ENCODE results near the gene ARFRP1. TPM values are rescaled to one million over a fixed set of nuclear protein-coding genes. Genes with fewer than 3 reads are reported as not detected.

The ARFRP1 gene
- total and polyA plus RNA-seq, 2 of the 13 experiments (the other 11 are each of a cell fraction or from before 2014, with no cell fraction given): 32.0 to 51.1 TPM

GRCh38 chr20:63747622-63748069 lies 39.9 kb upstream of the ARFRP1 start (continued):
- TF ChIP-seq MAZ (IDR thresholded peaks at IDR 0.05; ENCODE audit: borderline replicate concordance, low read depth, low read length) (no peak), MAZ (CRISPR knock-in tag; IDR thresholded peaks at IDR 0.05; ENCODE audit: low read depth) (peak; percentile 18; the same call in 1 of the 2 replicates), GZF1 (CRISPR knock-in tag; IDR thresholded peaks at IDR 0.05) (no peak), ZNF225 (CRISPR knock-in tag; IDR thresholded peaks at IDR 0.05) (no peak), ZEB1 (IDR thresholded peaks at IDR 0.05; ENCODE audit: insufficient replicate concordance, low read depth) (no peak), HNF1B (CRISPR knock-in tag; IDR thresholded peaks at IDR 0.05) (peak; percentile 39; the same call in 1 of the 2 replicates), POGK (CRISPR knock-in tag; conservative IDR thresholded peaks at IDR 0.05) (no peak), ZNF576 (CRISPR knock-in tag; IDR thresholded peaks at IDR 0.05) (no peak), ZNF720 (CRISPR knock-in tag; IDR thresholded peaks at IDR 0.05) (no peak), ZFP82 (CRISPR knock-in tag; IDR thresholded peaks at IDR 0.05; ENCODE audit: borderline replicate concordance) (no peak), TFE3 (CRISPR knock-in tag; IDR thresholded peaks at IDR 0.05) (no peak)
- TF ChIP-seq, protein P1, sequence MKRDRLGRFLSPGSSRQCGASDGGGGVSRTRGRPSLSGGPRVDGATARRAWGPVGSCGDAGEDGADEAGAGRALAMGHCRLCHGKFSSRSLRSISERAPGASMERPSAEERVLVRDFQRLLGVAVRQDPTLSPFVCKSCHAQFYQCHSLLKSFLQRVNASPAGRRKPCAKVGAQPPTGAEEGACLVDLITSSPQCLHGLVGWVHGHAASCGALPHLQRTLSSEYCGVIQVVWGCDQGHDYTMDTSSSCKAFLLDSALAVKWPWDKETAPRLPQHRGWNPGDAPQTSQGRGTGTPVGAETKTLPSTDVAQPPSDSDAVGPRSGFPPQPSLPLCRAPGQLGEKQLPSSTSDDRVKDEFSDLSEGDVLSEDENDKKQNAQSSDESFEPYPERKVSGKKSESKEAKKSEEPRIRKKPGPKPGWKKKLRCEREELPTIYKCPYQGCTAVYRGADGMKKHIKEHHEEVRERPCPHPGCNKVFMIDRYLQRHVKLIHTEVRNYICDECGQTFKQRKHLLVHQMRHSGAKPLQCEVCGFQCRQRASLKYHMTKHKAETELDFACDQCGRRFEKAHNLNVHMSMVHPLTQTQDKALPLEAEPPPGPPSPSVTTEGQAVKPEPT (CRISPR knock-in tag; IDR thresholded peaks at IDR 0.05; ENCODE audit: low read depth): no peak
- TF ChIP-seq, protein P2, sequence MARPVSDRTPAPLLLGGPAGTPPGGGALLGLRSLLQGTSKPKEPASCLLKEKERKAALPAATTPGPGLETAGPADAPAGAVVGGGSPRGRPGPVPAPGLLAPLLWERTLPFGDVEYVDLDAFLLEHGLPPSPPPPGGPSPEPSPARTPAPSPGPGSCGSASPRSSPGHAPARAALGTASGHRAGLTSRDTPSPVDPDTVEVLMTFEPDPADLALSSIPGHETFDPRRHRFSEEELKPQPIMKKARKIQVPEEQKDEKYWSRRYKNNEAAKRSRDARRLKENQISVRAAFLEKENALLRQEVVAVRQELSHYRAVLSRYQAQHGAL (CRISPR knock-in tag; IDR thresholded peaks at IDR 0.05; ENCODE audit: not compliant biosample characterization): no peak
- TF ChIP-seq, protein P3, sequence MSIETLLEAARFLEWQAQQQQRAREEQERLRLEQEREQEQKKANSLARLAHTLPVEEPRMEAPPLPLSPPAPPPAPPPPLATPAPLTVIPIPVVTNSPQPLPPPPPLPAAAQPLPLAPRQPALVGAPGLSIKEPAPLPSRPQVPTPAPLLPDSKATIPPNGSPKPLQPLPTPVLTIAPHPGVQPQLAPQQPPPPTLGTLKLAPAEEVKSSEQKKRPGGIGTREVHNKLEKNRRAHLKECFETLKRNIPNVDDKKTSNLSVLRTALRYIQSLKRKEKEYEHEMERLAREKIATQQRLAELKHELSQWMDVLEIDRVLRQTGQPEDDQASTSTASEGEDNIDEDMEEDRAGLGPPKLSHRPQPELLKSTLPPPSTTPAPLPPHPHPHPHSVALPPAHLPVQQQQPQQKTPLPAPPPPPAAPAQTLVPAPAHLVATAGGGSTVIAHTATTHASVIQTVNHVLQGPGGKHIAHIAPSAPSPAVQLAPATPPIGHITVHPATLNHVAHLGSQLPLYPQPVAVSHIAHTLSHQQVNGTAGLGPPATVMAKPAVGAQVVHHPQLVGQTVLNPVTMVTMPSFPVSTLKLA (IDR thresholded peaks at IDR 0.05): no peak
- TF ChIP-seq, protein P4, sequence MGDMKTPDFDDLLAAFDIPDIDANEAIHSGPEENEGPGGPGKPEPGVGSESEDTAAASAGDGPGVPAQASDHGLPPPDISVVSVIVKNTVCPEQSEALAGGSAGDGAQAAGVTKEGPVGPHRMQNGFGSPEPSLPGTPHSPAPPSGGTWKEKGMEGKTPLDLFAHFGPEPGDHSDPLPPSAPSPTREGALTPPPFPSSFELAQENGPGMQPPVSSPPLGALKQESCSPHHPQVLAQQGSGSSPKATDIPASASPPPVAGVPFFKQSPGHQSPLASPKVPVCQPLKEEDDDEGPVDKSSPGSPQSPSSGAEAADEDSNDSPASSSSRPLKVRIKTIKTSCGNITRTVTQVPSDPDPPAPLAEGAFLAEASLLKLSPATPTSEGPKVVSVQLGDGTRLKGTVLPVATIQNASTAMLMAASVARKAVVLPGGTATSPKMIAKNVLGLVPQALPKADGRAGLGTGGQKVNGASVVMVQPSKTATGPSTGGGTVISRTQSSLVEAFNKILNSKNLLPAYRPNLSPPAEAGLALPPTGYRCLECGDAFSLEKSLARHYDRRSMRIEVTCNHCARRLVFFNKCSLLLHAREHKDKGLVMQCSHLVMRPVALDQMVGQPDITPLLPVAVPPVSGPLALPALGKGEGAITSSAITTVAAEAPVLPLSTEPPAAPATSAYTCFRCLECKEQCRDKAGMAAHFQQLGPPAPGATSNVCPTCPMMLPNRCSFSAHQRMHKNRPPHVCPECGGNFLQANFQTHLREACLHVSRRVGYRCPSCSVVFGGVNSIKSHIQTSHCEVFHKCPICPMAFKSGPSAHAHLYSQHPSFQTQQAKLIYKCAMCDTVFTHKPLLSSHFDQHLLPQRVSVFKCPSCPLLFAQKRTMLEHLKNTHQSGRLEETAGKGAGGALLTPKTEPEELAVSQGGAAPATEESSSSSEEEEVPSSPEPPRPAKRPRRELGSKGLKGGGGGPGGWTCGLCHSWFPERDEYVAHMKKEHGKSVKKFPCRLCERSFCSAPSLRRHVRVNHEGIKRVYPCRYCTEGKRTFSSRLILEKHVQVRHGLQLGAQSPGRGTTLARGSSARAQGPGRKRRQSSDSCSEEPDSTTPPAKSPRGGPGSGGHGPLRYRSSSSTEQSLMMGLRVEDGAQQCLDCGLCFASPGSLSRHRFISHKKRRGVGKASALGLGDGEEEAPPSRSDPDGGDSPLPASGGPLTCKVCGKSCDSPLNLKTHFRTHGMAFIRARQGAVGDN (CRISPR knock-in tag; IDR thresholded peaks at IDR 0.05): peak; percentile 38; the same call in 1 of the 2 replicates
